WTC11 (cell line): ENCODE measurements around the gene NDUFAF4. TPM values are rescaled to one million over a fixed set of nuclear protein-coding genes. Genes with fewer than 3 reads are reported as not detected.

Experiments
- ATAC-seq: fragments of 200-7000 bp; cut with Tn5 transposase; 2 replicates; pipeline ENCODE4 v1.10.0; 2021; ENCODE audit warnings: mild to moderate bottlenecking, moderate library complexity
- CTCF ChIA-PET: fragments of 300-600 bp; sonication (Branson Sonifier 250); formaldehyde crosslinking; loops from one replicate; lab custom pipeline; 2021; ENCODE audit warnings: antibody characterized with exemption; lab: Charles Lee
- POLR2A ChIA-PET: fragments of 350-600 bp; sonication (Branson Sonifier 250); formaldehyde crosslinking; loops from one replicate; lab custom pipeline; 2021; ENCODE audit warnings: antibody characterized with exemption; lab: Charles Lee
- DNase-seq: peaks from one replicate; pipeline ENCODE4 v3.0.0; 2021; ENCODE audit warnings: low spot score
- H3K27ac Mint-ChIP-seq: 2 replicates; pipeline ENCODE4 v1.8.0; 2021; ENCODE audit warnings: mixed read lengths
- H3K27me3 Mint-ChIP-seq: 2 replicates; pipeline ENCODE4 v1.8.0; 2021; ENCODE audit warnings: low read depth, mild to moderate bottlenecking, moderate library complexity, mixed read lengths
- H3K36me3 Mint-ChIP-seq: 2 replicates; pipeline ENCODE4 v1.8.0; 2021; ENCODE audit warnings: mixed read lengths
- H3K4me1 Mint-ChIP-seq: 2 replicates; pipeline ENCODE4 v1.8.0; 2022; ENCODE audit warnings: mixed read lengths
- H3K4me3 Mint-ChIP-seq: 2 replicates; pipeline ENCODE4 v1.8.0; 2021; ENCODE audit warnings: mild to moderate bottlenecking, moderate library complexity, mixed read lengths
- H3K9me3 Mint-ChIP-seq: 2 replicates; pipeline ENCODE4 v1.8.0; 2021; ENCODE audit warnings: mixed read lengths
- ATF3 ChIP-seq: sonication (generic); formaldehyde crosslinking; conservative IDR thresholded peaks from 2 replicates; pipeline ENCODE4 v1.8.1; 2022; ENCODE audit warnings: mild to moderate bottlenecking, missing genetic modification reagents
- CBFB ChIP-seq: sonication (generic); formaldehyde crosslinking; IDR thresholded peaks from 2 replicates; pipeline ENCODE4 v1.8.1; 2022; ENCODE audit warnings: mild to moderate bottlenecking, low read depth, missing genetic modification reagents
- CREM ChIP-seq: sonication (generic); formaldehyde crosslinking; IDR thresholded peaks from 2 replicates; pipeline ENCODE4 v1.8.1; 2022; ENCODE audit warnings: mild to moderate bottlenecking, missing genetic modification reagents, moderate library complexity
- E2F1 ChIP-seq: sonication (generic); formaldehyde crosslinking; IDR thresholded peaks from 2 replicates; pipeline ENCODE4 v1.8.0; 2022; ENCODE audit warnings: mild to moderate bottlenecking, missing genetic modification reagents
- E2F4 ChIP-seq: sonication (generic); formaldehyde crosslinking; IDR thresholded peaks from 2 replicates; pipeline ENCODE4 v1.8.1; 2022; ENCODE audit warnings: low read depth, mild to moderate bottlenecking, moderate library complexity, missing genetic modification reagents, borderline replicate concordance
- ETV6 ChIP-seq: sonication (generic); formaldehyde crosslinking; IDR thresholded peaks from 2 replicates; pipeline ENCODE4 v1.8.1; 2022; ENCODE audit warnings: mild to moderate bottlenecking, missing genetic modification reagents
- FOXK1 ChIP-seq: sonication (generic); formaldehyde crosslinking; IDR thresholded peaks from 2 replicates; pipeline ENCODE4 v1.8.0; 2022; ENCODE audit warnings: mild to moderate bottlenecking, moderate library complexity, missing genetic modification reagents
- NFE2L1 ChIP-seq: sonication (generic); formaldehyde crosslinking; IDR thresholded peaks from 2 replicates; pipeline ENCODE4 v1.8.1; 2023; ENCODE audit warnings: missing genetic modification reagents
- NR2C2 ChIP-seq: sonication (generic); formaldehyde crosslinking; IDR thresholded peaks from 2 replicates; pipeline ENCODE4 v1.8.0; 2022; ENCODE audit warnings: mild to moderate bottlenecking, missing genetic modification reagents
- TCF7 ChIP-seq: sonication (generic); formaldehyde crosslinking; IDR thresholded peaks from 2 replicates; pipeline ENCODE4 v1.8.0; 2022; ENCODE audit warnings: mild to moderate bottlenecking, low read depth, missing genetic modification reagents, moderate library complexity
- TEAD4 ChIP-seq: sonication (generic); formaldehyde crosslinking; IDR thresholded peaks from 2 replicates; pipeline ENCODE4 v1.8.0; 2022; ENCODE audit warnings: mild to moderate bottlenecking, missing genetic modification reagents
- ZNF121 ChIP-seq: sonication (generic); formaldehyde crosslinking; IDR thresholded peaks from 2 replicates; pipeline ENCODE4 v1.8.0; 2023; ENCODE audit warnings: missing genetic modification reagents
- ZNF263 ChIP-seq: sonication (generic); formaldehyde crosslinking; IDR thresholded peaks from 2 replicates; pipeline ENCODE4 v1.8.1; 2022; ENCODE audit warnings: low read depth, mild to moderate bottlenecking, moderate library complexity, missing genetic modification reagents
- ZNF423 ChIP-seq: fragments of 250-450 bp; sonication (Bioruptor Pico); IDR thresholded peaks from 2 replicates; pipeline ENCODE4 v2.1.2; 2022; ENCODE audit warnings: mild to moderate bottlenecking, moderate library complexity
- ZNF425 ChIP-seq: fragments of 250-450 bp; sonication (Bioruptor Pico); conservative IDR thresholded peaks from 2 replicates; pipeline ENCODE4 v1.9.0; 2021; ENCODE audit warnings: mild to moderate bottlenecking
- ZNF512 ChIP-seq: sonication (generic); formaldehyde crosslinking; IDR thresholded peaks from 2 replicates; pipeline ENCODE4 v1.8.1; 2022; ENCODE audit warnings: missing genetic modification reagents, borderline replicate concordance
- ZNF671 ChIP-seq: fragments of 250-450 bp; sonication (Bioruptor Pico); IDR thresholded peaks from 2 replicates; pipeline ENCODE4 v1.8.0; 2021; ENCODE audit warnings: mild to moderate bottlenecking
- total RNA-seq: library from RNA; stranded (reverse); gene quantifications from 3 replicates; pipeline ENCODE4 v1.2.3, GENCODE V29; 2021

NDUFAF4 gene
- total RNA-seq, 1 experiment from 2014 or later, result 75.8 TPM

GRCh38 chr6:96942676-96943075, 45.0 kb upstream of the NDUFAF4 start:
- TF ChIP-seq TCF7 (CRISPR knock-in tag) (no peak), ATF3 (CRISPR knock-in tag) (no peak), NR2C2 (CRISPR knock-in tag) (no peak), TEAD4 (CRISPR knock-in tag) (no peak), ZNF671 (CRISPR knock-in tag) (no peak), ZNF263 (no peak), ZNF423 (CRISPR knock-in tag) (no peak), ZNF425 (no peak), FOXK1 (CRISPR knock-in tag) (no peak)
- TF ChIP-seq, all 79 proteins: peak for 0
- ATAC-seq (no peak), DNase-seq (no peak)
- H3K4me3 Mint-ChIP-seq, result no peak overlapping the region
- ChIA-PET POLR2A (no interaction called here), CTCF (no interaction called here)
- H3K9me3 Mint-ChIP-seq, result no peaks in the 10 kb centered on the region
- no peak overlapping the region for H3K27ac Mint-ChIP-seq
- H3K27me3 Mint-ChIP-seq, result no peaks in the 10 kb centered on the region; the same call in 1 of the 2 replicates
- no peaks in the 10 kb centered on the region for H3K36me3 Mint-ChIP-seq
- no peaks in the 10 kb centered on the region; the same call in 1 of the 2 replicates for H3K4me1 Mint-ChIP-seq

- ChIA-PET POLR2A (no interaction called here), CTCF (no interaction called here)
- H3K4me1 Mint-ChIP-seq, result no peaks in the 10 kb centered on the region; the same call in 1 of the 2 replicates
- ATAC-seq (no peak), DNase-seq (no peak)
- no peaks in the 10 kb centered on the region for H3K36me3 Mint-ChIP-seq
- H3K27ac Mint-ChIP-seq, result no peak overlapping the region
- no peaks in the 10 kb centered on the region for H3K9me3 Mint-ChIP-seq
- TF ChIP-seq NFE2L1 (CRISPR knock-in tag) (no peak), CREM (CRISPR knock-in tag) (no peak), E2F1 (CRISPR knock-in tag) (no peak)
- H3K27me3 Mint-ChIP-seq, result no peaks in the 10 kb centered on the region; the same call in 1 of the 2 replicates
- no peak overlapping the region for H3K4me3 Mint-ChIP-seq
Observed at GRCh38 chr6:96940322-96940721, 42.6 kb upstream of the NDUFAF4 start.

- ChIA-PET CTCF (no interaction called here), POLR2A (no interaction called here)
- H3K4me3 Mint-ChIP-seq, result no peak overlapping the region
- ATAC-seq (no peak), DNase-seq (no peak)
- no peaks in the 10 kb centered on the region for H3K36me3 Mint-ChIP-seq
- no peaks in the 10 kb centered on the region for H3K9me3 Mint-ChIP-seq
- no peaks in the 10 kb centered on the region; the same call in 1 of the 2 replicates for H3K4me1 Mint-ChIP-seq
- no peak overlapping the region for H3K27ac Mint-ChIP-seq
- no peaks in the 10 kb centered on the region for H3K27me3 Mint-ChIP-seq
- TF ChIP-seq E2F4 (CRISPR knock-in tag), result no peak
- TF ChIP-seq ETV6, result no peak
- TF ChIP-seq CBFB (CRISPR knock-in tag), result no peak
- TF ChIP-seq ZNF121 (CRISPR knock-in tag), result no peak
- TF ChIP-seq ZNF512 (CRISPR knock-in tag), result no peak
Observed at GRCh38 chr6:96939007-96939805, 41.5 kb upstream of the NDUFAF4 start.
